LNCAP (cell line): ENCODE results near the gene SCUBE2.

ENCODE experiments used
- TF ChIP-seq, protein P1 (sequence below): fragments of 450-650 bp; IDR thresholded peaks from 2 replicates; pipeline ENCODE4 v1.5.1; 2017; ENCODE audit warnings: mild to moderate bottlenecking

SCUBE2 gene

DNA sequence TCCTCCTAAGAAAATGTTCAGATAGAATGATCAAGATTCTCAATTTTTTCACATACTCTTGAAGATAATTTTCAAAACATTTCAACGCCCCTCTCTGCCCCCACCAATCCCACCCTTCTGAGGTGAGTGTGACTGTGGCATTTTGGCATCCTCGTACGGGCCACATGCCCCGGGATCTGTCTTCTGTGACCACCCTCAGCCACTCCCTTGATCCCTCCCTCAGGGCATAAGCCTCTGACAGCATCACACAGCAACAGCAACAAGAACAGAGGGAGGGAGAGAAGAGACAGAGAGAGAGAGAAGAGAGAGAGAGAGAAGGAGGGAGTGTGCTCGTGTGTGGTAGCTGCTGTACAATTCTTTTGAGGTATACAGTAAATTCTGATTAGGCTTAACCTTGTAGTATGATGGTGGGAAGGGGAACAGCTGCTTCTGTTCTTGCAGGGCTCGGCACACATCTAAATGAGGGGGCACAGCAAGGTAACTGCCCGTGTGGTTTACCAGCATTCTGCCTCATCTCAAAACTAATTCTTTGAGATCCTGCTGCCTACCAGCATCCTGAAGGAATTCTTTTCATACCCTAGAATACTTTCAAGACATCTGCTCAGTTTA, 21.4 kb downstream of the SCUBE2 start:
- TF ChIP-seq, protein P1, sequence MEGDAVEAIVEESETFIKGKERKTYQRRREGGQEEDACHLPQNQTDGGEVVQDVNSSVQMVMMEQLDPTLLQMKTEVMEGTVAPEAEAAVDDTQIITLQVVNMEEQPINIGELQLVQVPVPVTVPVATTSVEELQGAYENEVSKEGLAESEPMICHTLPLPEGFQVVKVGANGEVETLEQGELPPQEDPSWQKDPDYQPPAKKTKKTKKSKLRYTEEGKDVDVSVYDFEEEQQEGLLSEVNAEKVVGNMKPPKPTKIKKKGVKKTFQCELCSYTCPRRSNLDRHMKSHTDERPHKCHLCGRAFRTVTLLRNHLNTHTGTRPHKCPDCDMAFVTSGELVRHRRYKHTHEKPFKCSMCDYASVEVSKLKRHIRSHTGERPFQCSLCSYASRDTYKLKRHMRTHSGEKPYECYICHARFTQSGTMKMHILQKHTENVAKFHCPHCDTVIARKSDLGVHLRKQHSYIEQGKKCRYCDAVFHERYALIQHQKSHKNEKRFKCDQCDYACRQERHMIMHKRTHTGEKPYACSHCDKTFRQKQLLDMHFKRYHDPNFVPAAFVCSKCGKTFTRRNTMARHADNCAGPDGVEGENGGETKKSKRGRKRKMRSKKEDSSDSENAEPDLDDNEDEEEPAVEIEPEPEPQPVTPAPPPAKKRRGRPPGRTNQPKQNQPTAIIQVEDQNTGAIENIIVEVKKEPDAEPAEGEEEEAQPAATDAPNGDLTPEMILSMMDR: no peak

DNA sequence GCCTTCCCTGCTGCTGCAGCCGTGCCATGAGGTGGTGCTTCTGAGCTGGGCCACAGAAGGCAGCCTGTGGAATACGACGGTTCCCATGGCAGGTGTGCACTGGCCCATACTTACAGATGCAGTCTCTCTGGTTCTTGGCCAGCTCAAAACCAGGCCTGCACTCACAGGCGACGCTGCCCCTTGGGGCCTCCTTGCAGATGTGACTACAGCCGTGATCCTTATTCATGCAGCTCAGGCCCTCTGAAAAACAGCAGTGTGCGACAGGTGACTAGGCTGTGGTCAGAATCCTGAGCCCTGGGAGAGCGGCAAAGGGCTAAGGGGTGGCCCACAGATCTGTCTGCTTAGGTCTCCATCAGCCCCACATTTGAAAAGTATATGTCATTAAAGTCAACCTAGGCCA, 22.1 kb downstream of the SCUBE2 start:
- TF ChIP-seq, protein P1: no peak

DNA sequence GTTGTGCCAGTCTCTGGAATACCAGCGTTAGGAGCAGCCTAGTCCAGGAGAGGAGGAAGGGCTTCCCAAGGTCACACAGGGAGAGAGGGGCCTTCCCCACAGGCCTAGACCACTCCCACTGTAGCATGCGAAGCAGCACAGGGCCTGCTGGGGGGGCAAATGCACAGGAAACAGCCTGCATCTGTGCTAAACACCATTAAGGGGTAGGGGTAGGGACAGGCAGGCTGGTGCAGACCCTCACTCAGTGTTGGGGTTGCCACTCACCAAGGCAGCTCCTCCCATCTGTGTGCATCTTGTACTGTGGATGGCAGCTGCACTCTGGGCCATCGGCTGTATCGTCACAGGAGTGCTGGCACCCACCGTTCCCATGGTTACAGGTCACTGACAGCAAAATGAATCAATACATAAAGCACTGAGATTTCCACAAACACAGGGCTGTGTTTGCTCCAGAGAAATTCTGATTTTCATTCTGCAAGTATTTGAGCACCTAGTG, 24.9 kb downstream of the SCUBE2 start:
- TF ChIP-seq, protein P1: no peak

DNA sequence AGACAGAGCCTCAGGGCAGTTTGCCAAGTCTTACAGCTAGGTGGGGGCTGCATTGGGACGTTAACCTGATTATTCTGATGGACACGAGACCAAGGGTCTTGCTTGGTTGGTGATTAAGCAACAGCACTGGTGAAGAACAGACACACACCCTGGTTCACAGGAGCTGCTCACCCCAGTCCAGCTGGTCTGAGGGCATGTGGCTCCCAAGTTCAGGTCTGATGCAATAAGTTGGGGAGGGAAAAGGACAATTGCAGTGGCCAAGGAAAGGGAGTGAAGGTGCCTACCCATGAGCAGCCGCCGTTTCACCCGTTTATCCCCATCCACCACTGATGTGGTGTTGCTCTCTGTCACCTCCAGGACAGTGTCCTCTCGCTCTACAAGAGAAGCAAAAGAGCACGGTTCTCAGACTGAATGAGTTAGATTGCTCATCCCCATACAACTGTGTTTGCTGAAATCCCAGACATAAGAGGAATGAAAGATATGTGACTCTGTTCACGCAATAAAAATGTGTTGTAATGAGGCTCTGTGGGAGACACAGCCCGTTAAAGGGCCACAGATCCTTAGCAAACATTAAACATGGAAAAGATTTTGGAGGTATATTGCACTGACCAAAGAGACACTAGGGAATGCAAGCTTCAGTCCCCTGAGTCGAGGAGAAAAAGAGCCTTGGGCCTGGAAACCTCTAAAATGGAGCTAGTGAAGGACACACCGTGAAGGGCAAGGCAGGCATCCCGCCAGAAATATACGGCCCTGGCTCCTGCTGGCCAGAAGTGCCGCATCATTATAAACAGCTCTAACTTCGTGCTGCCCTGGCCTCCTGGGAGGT, 25.6 kb downstream of the SCUBE2 start:
- TF ChIP-seq, protein P1: no peak

DNA sequence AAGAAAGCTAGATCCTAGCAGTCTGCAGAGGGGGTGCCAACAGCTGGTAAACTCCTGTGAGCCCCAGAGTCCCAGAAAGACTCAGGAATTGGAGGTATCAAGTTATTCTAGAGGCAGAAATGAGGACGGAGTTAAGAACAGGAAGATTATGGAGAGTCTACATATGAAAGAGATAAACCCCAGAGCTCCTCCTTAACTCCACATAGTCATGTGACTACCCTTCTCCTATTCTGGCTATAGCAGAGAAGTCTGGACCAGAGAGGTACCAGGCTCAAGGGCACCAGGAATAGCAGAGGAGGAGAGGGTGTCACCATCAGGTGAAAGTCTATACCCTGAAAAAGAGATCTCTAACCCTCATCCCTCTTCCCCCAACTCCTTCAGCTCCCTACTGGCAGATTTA, 29.6 kb downstream of the SCUBE2 start:
- TF ChIP-seq, protein P1: no peak

DNA sequence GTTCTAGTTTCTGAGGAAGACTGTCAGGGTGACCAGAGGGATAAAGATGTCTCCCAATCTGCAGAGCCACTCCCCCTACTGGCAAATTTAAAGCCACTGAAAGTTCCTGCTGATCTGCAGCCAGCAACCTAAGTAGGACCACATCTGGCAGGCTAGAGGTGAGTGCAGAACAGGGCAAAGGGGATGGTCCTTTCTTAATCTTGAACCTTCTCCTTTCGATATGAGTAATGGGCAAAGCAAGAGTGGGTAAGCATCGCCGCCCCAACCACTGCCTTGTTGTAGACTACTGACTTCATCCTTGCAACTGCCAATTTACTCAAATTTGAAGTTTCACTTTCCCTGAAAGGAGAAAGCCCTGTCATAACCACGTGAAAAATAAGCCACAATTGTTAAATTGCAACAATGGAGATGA, 30.7 kb downstream of the SCUBE2 start:
- TF ChIP-seq, protein P1: peak; percentile 25; the same call in 1 of the 2 replicates

DNA sequence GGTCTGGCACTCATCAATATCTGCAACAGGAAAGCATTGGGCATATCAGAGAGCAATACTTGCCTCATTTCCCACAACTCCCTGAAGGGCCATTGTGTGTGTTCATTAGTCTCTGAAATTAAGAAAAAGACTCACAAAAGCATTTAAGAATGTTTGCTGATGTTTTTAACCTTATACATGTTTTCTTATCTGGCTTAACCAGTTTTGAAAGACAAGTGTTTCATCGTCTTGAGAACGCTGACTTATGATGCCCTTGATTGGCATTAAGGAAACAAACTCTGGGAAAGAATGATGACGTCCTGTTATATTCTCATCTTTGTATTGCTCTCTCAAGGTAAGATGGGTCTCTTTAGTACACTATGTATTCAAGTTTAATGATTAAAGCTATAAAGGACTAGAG, 32.0 kb downstream of the SCUBE2 start:
- TF ChIP-seq, protein P1: no peak
